ENCODE results near the gene MCMBP. TPM values are rescaled to one million over a fixed set of nuclear protein-coding genes. Genes with fewer than 3 reads are reported as not detected.
"Not testable (repeated sequence)": the region's sequence is repeated elsewhere in the genome, so short reads cannot be mapped to it uniquely, and the experiment has no call there.

Gene MCMBP
- polyA plus RNA-seq, 2 of the 4 experiments (the other 2 are of a cell fraction): 57.3 to 113 TPM

- ATAC-seq; H3K4me2 ChIP-seq; CTCF ChIA-PET; FAIRE-seq; DNase-seq (ENCODE audit: low read depth in 1 of 2, low spot score in 1 of 2); H3K27ac ChIP-seq; H3K4me3 ChIP-seq; H3K9me3 ChIP-seq; H3K4me1 ChIP-seq; POLR2A ChIA-PET: not testable (repeated sequence)
- 95% methylated on average over 7 of the region's 7 CpGs for WGBS (ENCODE audit: missing lambda C conversion rate)
Measured at GRCh38 chr10:119907695-119908094, 35.1 kb upstream of the MCMBP start.

DNA sequence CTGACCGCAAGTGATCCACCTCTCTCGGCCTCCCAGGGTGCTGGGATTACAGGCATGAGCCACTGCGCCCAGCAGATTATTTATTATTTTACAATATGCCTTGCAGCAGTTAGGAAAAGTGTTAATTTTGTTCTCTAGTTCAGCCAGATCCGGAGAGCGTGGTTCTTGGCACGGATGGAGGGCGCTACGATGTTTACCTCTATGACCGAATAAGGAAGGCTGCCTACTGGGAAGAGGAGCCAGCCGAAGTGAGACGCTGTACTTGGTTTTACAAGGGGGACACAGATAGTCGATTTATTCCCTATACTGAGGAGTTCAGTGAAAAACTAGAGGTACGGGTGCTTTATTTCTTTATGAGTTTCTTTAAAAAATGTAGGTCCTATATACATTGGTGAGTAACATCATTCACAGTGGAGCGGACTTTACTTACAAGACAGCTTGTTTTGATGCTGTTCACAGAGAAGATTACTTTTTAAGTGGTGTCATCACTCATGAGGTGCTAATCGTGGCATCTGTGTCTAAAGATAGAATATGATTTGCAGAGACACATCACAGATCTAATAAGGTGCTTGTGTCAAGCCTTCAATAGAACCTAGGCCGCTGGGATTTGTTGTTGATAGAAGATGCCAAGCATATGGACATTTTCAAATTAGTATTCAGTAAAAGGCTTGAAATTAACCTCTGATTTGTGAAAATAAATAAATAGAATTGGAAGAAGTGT, 31.5 kb upstream of the MCMBP start:
- Histone ChIP-seq H3K4me2 (no peak overlapping the region), H3K4me1 (no peaks in the 10 kb centered on the region), H3K27ac (no peak overlapping the region), H3K4me3 (no peak overlapping the region), H3K9me3 (no peaks in the 10 kb centered on the region)
- DNase-seq (ENCODE audit: low read depth in 1 of 2, low spot score in 1 of 2) (no peak), ATAC-seq (no peak), FAIRE-seq (no peak)
- POLR2A ChIA-PET: no interaction called here
- CTCF ChIA-PET: interaction anchor here (1.6 kb wide), 1 partner anchor 15 kb away, joined by 3 read pairs; no protein-coding TSS in a partner anchor
- 95% methylated on average over 16 of the region's 16 CpGs for WGBS (ENCODE audit: missing lambda C conversion rate)
- no peak for TF ChIP-seq HEYL (CRISPR knock-in tag; IDR thresholded peaks at IDR 0.05)
- TF ChIP-seq FOXS1 (CRISPR knock-in tag; IDR thresholded peaks at IDR 0.05): no peak
- TF ChIP-seq, protein P1, sequence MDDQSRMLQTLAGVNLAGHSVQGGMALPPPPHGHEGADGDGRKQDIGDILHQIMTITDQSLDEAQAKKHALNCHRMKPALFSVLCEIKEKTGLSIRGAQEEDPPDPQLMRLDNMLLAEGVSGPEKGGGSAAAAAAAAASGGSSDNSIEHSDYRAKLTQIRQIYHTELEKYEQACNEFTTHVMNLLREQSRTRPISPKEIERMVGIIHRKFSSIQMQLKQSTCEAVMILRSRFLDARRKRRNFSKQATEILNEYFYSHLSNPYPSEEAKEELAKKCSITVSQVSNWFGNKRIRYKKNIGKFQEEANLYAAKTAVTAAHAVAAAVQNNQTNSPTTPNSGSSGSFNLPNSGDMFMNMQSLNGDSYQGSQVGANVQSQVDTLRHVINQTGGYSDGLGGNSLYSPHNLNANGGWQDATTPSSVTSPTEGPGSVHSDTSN (IDR thresholded peaks at IDR 0.05): no peak
- TF ChIP-seq NR3C1 (IDR thresholded peaks at IDR 0.05): no peak
- TF ChIP-seq EHMT2 (IDR thresholded peaks at IDR 0.05; ENCODE audit: low read depth): no peak
- TF ChIP-seq POLR2A (IDR thresholded peaks at IDR 0.05; ENCODE audit: low read length): no peak
- no peak for TF ChIP-seq CBX8 (IDR thresholded peaks at IDR 0.05)
- TF ChIP-seq, protein P2, sequence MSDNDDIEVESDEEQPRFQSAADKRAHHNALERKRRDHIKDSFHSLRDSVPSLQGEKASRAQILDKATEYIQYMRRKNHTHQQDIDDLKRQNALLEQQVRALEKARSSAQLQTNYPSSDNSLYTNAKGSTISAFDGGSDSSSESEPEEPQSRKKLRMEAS (IDR thresholded peaks at IDR 0.05): no peak
- no peak for TF ChIP-seq MAZ (IDR thresholded peaks at IDR 0.05; ENCODE audit: borderline replicate concordance, low read depth, low read length)
- no peak for TF ChIP-seq FOSL2 (IDR thresholded peaks at IDR 0.05)
- TF ChIP-seq FOSL2 (CRISPR knock-in tag; IDR thresholded peaks at IDR 0.05): no peak
- TF ChIP-seq HOXA7 (CRISPR knock-in tag; IDR thresholded peaks at IDR 0.05): no peak

- H3K4me2 ChIP-seq: no peak overlapping the region
- H3K27ac ChIP-seq: no peak overlapping the region
- POLR2A ChIA-PET: no interaction called here
- CTCF ChIA-PET: no interaction called here
- H3K4me1 ChIP-seq: peaks cover 35% of the 10 kb centered on the region
- ATAC-seq (no peak), DNase-seq (ENCODE audit: low read depth in 1 of 2, low spot score in 1 of 2) (no peak), FAIRE-seq (no peak)
- TF ChIP-seq HMGXB4 (CRISPR knock-in tag; IDR thresholded peaks at IDR 0.05; ENCODE audit: borderline replicate concordance) (no peak), HDAC2 (IDR thresholded peaks at IDR 0.05) (no peak), MAFK (IDR thresholded peaks at IDR 0.05; ENCODE audit: partially characterized antibody) (no peak), ESRRA (IDR thresholded peaks at IDR 0.05; ENCODE audit: borderline replicate concordance, low read length) (no peak), RARB (CRISPR knock-in tag; IDR thresholded peaks at IDR 0.05) (no peak), KDM5A (IDR thresholded peaks at IDR 0.05) (no peak), NFE2L2 (conservative IDR thresholded peaks at IDR 0.05; ENCODE audit: low read length) (no peak), EHMT2 (IDR thresholded peaks at IDR 0.05; ENCODE audit: low read depth) (no peak), RFX5 (IDR thresholded peaks at IDR 0.05) (no peak)
- TF ChIP-seq, protein P3, sequence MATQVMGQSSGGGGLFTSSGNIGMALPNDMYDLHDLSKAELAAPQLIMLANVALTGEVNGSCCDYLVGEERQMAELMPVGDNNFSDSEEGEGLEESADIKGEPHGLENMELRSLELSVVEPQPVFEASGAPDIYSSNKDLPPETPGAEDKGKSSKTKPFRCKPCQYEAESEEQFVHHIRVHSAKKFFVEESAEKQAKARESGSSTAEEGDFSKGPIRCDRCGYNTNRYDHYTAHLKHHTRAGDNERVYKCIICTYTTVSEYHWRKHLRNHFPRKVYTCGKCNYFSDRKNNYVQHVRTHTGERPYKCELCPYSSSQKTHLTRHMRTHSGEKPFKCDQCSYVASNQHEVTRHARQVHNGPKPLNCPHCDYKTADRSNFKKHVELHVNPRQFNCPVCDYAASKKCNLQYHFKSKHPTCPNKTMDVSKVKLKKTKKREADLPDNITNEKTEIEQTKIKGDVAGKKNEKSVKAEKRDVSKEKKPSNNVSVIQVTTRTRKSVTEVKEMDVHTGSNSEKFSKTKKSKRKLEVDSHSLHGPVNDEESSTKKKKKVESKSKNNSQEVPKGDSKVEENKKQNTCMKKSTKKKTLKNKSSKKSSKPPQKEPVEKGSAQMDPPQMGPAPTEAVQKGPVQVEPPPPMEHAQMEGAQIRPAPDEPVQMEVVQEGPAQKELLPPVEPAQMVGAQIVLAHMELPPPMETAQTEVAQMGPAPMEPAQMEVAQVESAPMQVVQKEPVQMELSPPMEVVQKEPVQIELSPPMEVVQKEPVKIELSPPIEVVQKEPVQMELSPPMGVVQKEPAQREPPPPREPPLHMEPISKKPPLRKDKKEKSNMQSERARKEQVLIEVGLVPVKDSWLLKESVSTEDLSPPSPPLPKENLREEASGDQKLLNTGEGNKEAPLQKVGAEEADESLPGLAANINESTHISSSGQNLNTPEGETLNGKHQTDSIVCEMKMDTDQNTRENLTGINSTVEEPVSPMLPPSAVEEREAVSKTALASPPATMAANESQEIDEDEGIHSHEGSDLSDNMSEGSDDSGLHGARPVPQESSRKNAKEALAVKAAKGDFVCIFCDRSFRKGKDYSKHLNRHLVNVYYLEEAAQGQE (IDR thresholded peaks at IDR 0.05): no peak
- no peaks in the 10 kb centered on the region for H3K9me3 ChIP-seq
- 92% methylated on average over 4 of the region's 4 CpGs for WGBS (ENCODE audit: missing lambda C conversion rate)
- H3K4me3 ChIP-seq: no peak overlapping the region
Measured at GRCh38 chr10:119898577-119898976, 25.9 kb upstream of the MCMBP start.
